ENCODE results near the gene MAPK1.
"Not testable (repeated sequence)": the region's sequence is repeated elsewhere in the genome, so short reads cannot be mapped to it uniquely, and the experiment has no call there.

MAPK1 gene

DNA sequence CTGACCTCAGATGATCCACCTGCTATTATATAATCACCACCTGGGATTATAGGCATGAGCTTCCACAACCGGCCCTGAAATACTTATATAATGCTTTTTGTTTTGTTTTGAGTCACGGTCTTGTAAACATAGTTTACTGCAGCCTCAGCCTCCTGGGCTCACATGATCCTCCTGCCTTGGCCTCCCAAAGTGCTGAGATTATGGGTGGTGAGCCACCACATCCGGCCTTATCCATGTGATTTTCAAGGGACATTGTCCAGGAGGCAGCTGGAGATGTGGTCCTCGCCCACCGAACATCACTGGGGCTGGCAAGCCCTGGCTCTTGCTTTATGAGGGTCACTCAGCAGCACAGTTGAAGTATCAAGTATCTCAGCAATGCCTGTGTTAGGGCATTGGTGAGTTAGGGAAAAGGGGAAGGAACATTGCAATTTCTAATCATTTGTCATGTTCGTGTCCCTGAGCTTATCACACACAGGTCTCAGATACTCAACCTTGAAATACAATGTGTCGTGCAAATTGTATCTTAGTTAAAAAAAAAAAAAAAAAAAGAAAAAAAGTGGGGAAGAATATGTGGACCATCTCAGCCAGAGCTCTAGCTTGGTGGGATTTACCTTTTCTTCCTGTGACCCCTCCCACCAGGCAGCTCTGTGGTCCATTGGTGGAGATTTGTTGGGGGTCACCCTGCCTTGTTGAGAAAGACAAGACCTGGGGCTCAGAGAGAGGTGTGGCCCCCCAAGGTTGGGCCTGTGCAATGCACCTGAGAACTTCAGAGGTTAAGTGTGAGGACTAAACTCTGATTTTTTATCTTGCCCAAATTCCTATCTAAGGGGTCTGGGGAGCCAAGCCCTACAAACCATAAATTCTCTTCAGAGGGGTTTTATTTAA is 40.4 kb upstream of the MAPK1 start:
- H3K27me3 ChIP-seq: no peaks in the 10 kb centered on the region
- no peaks in the 10 kb centered on the region for H3K9me3 ChIP-seq
- TF ChIP-seq, protein P1, sequence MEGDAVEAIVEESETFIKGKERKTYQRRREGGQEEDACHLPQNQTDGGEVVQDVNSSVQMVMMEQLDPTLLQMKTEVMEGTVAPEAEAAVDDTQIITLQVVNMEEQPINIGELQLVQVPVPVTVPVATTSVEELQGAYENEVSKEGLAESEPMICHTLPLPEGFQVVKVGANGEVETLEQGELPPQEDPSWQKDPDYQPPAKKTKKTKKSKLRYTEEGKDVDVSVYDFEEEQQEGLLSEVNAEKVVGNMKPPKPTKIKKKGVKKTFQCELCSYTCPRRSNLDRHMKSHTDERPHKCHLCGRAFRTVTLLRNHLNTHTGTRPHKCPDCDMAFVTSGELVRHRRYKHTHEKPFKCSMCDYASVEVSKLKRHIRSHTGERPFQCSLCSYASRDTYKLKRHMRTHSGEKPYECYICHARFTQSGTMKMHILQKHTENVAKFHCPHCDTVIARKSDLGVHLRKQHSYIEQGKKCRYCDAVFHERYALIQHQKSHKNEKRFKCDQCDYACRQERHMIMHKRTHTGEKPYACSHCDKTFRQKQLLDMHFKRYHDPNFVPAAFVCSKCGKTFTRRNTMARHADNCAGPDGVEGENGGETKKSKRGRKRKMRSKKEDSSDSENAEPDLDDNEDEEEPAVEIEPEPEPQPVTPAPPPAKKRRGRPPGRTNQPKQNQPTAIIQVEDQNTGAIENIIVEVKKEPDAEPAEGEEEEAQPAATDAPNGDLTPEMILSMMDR (IDR thresholded peaks at IDR 0.05; ENCODE audit: low read depth, low read length): no peak
- H3K4me1 ChIP-seq: no peaks in the 10 kb centered on the region
- no peak overlapping the region for H3K4me3 ChIP-seq (ENCODE audit: low read depth, low read length)
- H3K36me3 ChIP-seq: no peaks in the 10 kb centered on the region
- DNase-seq: no peak

DNA sequence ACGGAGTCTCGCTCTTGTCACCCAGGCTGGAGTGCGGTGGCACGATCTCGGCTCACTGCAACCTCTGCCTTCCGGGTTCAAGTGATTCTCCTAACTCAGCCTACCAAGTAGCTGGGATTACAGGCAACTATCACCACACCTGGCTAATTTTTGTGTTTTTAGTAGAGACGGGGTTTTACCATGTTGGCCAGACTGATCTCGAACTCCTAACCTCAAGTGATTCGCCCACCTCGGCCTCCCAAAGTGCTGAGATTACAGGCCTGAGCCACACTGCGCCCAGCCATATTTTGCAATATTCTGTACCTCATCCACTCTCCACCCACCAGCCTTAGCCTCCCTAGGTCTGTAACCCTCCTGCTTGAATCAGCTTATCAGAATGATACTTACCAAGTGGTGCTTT is 37.8 kb upstream of the MAPK1 start:
- H3K4me1 ChIP-seq; DNase-seq; H3K27me3 ChIP-seq; H3K4me3 ChIP-seq (ENCODE audit: low read depth, low read length); H3K9me3 ChIP-seq; H3K36me3 ChIP-seq: not testable (repeated sequence)

DNA sequence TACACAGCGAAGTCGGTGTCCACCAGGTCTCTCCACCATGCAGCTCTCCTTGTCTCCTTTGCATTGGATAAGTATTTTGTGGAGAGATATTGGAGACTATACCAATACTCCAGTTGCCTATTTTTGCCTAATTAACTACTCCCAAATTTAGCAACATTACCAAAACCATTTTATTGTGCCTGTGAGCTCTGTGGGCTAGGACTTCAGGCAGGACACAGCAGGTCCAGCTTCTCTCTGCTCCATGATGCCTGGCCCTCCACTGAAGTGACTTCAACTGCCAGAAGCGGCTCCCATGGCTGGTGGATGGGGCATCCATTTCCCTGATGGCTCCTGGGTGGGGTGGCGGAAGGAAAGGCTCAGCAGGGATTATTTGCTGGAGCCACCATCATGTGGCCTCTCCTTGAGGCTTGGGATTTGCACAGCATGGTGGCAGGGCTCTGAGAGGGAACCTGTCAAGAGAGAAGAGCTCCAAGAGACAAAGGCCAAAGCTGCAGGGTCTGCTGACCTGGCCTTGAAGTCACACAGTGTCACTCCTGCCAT is 36.9 kb upstream of the MAPK1 start:
- TF ChIP-seq, protein P1 (IDR thresholded peaks at IDR 0.05; ENCODE audit: low read depth, low read length): no peak
- no peak overlapping the region for H3K4me3 ChIP-seq (ENCODE audit: low read depth, low read length)
- no peaks in the 10 kb centered on the region for H3K9me3 ChIP-seq
- DNase-seq: no peak
- no peaks in the 10 kb centered on the region for H3K36me3 ChIP-seq
- H3K27me3 ChIP-seq: no peaks in the 10 kb centered on the region
- no peaks in the 10 kb centered on the region for H3K4me1 ChIP-seq

DNA sequence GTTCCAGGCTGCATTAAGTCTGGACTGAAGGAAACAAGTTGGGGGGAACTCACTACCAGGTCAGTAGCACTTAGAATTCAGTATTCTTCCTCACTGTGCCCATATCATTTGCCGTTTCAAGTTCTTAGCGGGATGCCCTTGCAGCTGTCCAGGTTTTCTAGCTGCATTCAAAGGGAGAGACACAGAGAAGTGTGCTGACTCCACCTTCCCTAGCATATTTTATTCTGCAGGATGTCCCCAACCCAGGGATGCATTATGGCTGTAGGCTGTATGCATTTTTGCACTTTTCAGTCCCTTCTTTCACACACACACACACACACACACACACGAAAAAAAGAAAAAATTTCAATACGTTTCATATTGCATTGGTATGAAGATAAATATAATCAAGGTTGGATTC is 35.8 kb upstream of the MAPK1 start:
- no peaks in the 10 kb centered on the region for H3K9me3 ChIP-seq
- no peaks in the 10 kb centered on the region for H3K36me3 ChIP-seq
- TF ChIP-seq, protein P1 (IDR thresholded peaks at IDR 0.05; ENCODE audit: low read depth, low read length): no peak
- no peaks in the 10 kb centered on the region for H3K4me1 ChIP-seq
- H3K4me3 ChIP-seq (ENCODE audit: low read depth, low read length): no peak overlapping the region
- DNase-seq: no peak
- no peaks in the 10 kb centered on the region for H3K27me3 ChIP-seq

DNA sequence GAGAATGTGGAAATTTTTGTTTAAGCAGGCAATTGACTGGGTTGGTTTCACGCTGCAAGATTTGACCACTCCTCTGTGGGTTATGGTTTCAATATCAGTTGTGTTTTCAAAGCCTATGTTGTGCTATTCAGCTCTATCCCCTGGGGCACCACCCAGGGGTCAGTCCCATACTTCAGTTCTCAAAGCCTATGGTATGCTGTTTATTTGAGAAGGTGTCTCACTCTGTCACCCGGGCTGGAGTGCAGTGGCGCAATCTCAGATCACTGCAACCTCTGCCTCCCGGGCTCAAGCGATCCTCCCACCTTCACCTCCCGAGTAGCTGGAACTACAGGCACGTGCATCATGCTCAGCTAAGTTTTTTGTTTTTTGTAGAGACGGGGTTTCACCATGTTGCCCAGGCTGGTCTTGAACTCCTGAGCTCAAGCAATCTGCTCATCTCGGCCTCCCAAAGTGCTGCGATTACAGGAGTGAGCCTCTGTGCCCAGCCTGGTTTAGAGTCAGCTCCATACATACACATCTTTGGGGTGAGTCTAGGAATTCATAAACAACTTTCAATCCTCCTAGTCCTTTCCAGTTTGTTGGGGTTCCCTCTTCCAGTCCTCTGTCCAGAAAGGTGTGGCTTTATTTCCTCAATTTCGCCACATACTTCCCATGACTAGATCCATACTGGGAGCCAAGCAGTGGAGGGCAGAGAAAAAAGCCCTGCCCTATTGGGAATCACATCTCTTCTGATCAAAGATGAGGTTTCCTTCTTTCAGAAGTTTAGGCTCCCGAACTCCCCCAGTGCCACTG is 35.0 kb upstream of the MAPK1 start:
- TF ChIP-seq, protein P1 (IDR thresholded peaks at IDR 0.05; ENCODE audit: low read depth, low read length): no peak
- Histone ChIP-seq H3K27me3 (no peaks in the 10 kb centered on the region), H3K36me3 (no peaks in the 10 kb centered on the region), H3K4me1 (no peaks in the 10 kb centered on the region), H3K4me3 (ENCODE audit: low read depth, low read length) (no peak overlapping the region), H3K9me3 (no peaks in the 10 kb centered on the region)
- no peak for DNase-seq

DNA sequence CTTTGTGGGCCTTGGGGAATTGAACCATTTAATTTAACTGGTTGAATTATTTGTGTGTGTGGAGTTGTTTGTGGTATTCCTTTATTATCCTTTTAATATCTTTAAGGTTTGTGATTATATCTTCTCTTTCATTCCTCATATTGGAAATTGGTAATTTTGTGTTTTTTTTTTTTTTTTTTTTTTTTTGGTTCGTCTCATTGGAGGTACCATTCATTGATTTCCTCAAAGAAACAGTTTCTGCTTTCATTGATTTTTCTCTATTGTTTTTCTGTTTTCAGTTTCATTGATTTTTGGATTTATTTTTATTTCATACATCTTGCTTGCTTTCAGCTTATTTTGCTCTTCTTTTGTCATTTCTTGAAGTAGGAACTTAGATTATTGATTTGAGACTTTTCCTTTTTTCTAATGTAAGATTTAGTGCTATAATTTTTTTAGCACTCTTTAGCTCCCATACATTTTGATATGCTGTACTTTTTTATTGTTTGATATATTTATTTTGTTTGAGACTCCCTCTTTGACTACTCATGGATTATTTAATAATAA is 31.0 kb upstream of the MAPK1 start:
- Histone ChIP-seq H3K4me3 (ENCODE audit: low read depth, low read length) (no peak overlapping the region), H3K36me3 (no peaks in the 10 kb centered on the region), H3K4me1 (no peaks in the 10 kb centered on the region), H3K9me3 (no peaks in the 10 kb centered on the region), H3K27me3 (no peaks in the 10 kb centered on the region)
- TF ChIP-seq, protein P1 (IDR thresholded peaks at IDR 0.05; ENCODE audit: low read depth, low read length): no peak
- no peak for DNase-seq
